ENCODE measurements around the gene TADA1. TPM values are rescaled to one million over a fixed set of nuclear protein-coding genes. Genes with fewer than 3 reads are reported as not detected.

The TADA1 gene
- total and polyA plus RNA-seq, 2 donors (not counting 1 experiment from before 2014, with no cell fraction given): 12.9 to 13.2 TPM

DNA sequence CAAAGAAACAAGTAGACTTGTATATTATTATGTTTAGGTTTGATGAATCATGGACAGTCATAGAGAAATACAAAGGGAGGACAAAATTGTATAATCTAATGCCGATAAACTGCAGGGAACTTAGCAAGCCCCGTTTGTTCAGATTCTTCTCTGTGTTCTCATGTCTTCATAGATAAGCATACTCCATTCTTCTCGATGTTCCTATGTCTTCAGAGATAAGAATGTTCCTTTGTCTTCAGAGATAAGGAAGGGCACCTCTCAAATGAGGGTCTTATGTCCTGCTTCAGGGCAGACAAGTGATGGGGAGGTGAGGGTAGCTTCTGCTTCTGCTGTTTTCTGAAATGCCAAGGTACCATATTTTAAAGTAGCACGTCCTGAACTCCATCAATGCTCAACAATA is 19.7 kb upstream of the TADA1 start:
- H3K27me3 ChIP-seq (ENCODE audit: control insufficient read depth, insufficient read depth, low read length): peaks cover 2% of the 10 kb centered on the region
- H3K4me1 ChIP-seq (ENCODE audit: control insufficient read depth, extremely low read depth, insufficient read depth, low read length): no peaks in the 10 kb centered on the region
- no peak overlapping the region for H3K27ac ChIP-seq (ENCODE audit: insufficient read depth, low read length)
- no peak overlapping the region for H3K9ac ChIP-seq (ENCODE audit: insufficient read depth, low read length)
- H3K36me3 ChIP-seq (ENCODE audit: control insufficient read depth, insufficient read depth, low read length): no peaks in the 10 kb centered on the region
- no peaks in the 10 kb centered on the region for H3K9me3 ChIP-seq (ENCODE audit: control insufficient read depth, insufficient read depth, low read depth, low read length)
- no peak overlapping the region for H3K4me2 ChIP-seq (ENCODE audit: extremely low read depth, insufficient read depth, low read length)
- DNase-seq (ENCODE audit: low read depth in 2 of 2): no peak
- no peaks in the 10 kb centered on the region for H3K79me2 ChIP-seq (ENCODE audit: control insufficient read depth, insufficient read depth, low read length)
- H2AFZ ChIP-seq (ENCODE audit: low read length): no peak overlapping the region
- TF ChIP-seq CTCF (conservative IDR thresholded peaks at IDR 0.05 in 1 of 2, IDR thresholded peaks at IDR 0.05 in 1 of 2; ENCODE audit: low read depth in 1 of 2, low read length in 2 of 2) (no peak), EZH2 (IDR thresholded peaks at IDR 0.05; ENCODE audit: low read length, missing control alignments) (no peak)
- H4K20me1 ChIP-seq (ENCODE audit: control insufficient read depth, extremely low read depth, insufficient read depth, low read length): no peaks in the 10 kb centered on the region
- no peak overlapping the region for H3K4me3 ChIP-seq (replicated peaks in 1 of 4; ENCODE audit: control extremely low read depth in 1 of 4, insufficient read depth in 1 of 4, low read depth in 3 of 4, low read length in 4 of 4)

- Histone ChIP-seq H3K4me1 (ENCODE audit: control insufficient read depth, extremely low read depth, insufficient read depth, low read length) (no peaks in the 10 kb centered on the region), H3K27me3 (ENCODE audit: control insufficient read depth, insufficient read depth, low read length) (peaks cover 16% of the 10 kb centered on the region), H3K36me3 (ENCODE audit: control insufficient read depth, insufficient read depth, low read length) (no peaks in the 10 kb centered on the region), H3K79me2 (ENCODE audit: control insufficient read depth, insufficient read depth, low read length) (no peaks in the 10 kb centered on the region), H3K9ac (ENCODE audit: insufficient read depth, low read length) (no peak overlapping the region), H3K4me3 (replicated peaks in 1 of 4; ENCODE audit: control extremely low read depth in 1 of 4, insufficient read depth in 1 of 4, low read depth in 3 of 4, low read length in 4 of 4) (no peak overlapping the region), H3K9me3 (ENCODE audit: control insufficient read depth, insufficient read depth, low read depth, low read length) (no peaks in the 10 kb centered on the region), H2AFZ (ENCODE audit: low read length) (no peak overlapping the region), H4K20me1 (ENCODE audit: control insufficient read depth, extremely low read depth, insufficient read depth, low read length) (no peaks in the 10 kb centered on the region), H3K4me2 (ENCODE audit: extremely low read depth, insufficient read depth, low read length) (no peak overlapping the region), H3K27ac (ENCODE audit: insufficient read depth, low read length) (no peak overlapping the region)
- DNase-seq (ENCODE audit: low read depth in 2 of 2): no peak
- no peak for TF ChIP-seq CTCF (conservative IDR thresholded peaks at IDR 0.05 in 1 of 2, IDR thresholded peaks at IDR 0.05 in 1 of 2; ENCODE audit: low read depth in 1 of 2, low read length in 2 of 2)
These were observed 13.7 kb upstream of the TADA1 start for GRCh38 chr1:166889776-166890175.

- TF ChIP-seq EZH2 (IDR thresholded peaks at IDR 0.05; ENCODE audit: low read length, missing control alignments): no peak
- TF ChIP-seq CTCF (conservative IDR thresholded peaks at IDR 0.05 in 1 of 2, IDR thresholded peaks at IDR 0.05 in 1 of 2; ENCODE audit: low read depth in 1 of 2, low read length in 2 of 2): no peak
- no peaks in the 10 kb centered on the region for H3K9me3 ChIP-seq (ENCODE audit: control insufficient read depth, insufficient read depth, low read depth, low read length)
- H3K9ac ChIP-seq (ENCODE audit: insufficient read depth, low read length): no peak overlapping the region
- no peaks in the 10 kb centered on the region for H3K79me2 ChIP-seq (ENCODE audit: control insufficient read depth, insufficient read depth, low read length)
- no peak overlapping the region for H3K4me2 ChIP-seq (ENCODE audit: extremely low read depth, insufficient read depth, low read length)
- H3K4me1 ChIP-seq (ENCODE audit: control insufficient read depth, extremely low read depth, insufficient read depth, low read length): no peaks in the 10 kb centered on the region
- no peak for DNase-seq (ENCODE audit: low read depth in 2 of 2)
- no peaks in the 10 kb centered on the region for H3K36me3 ChIP-seq (ENCODE audit: control insufficient read depth, insufficient read depth, low read length)
- H3K27me3 ChIP-seq (ENCODE audit: control insufficient read depth, insufficient read depth, low read length): peaks cover 22% of the 10 kb centered on the region
- H3K27ac ChIP-seq (ENCODE audit: insufficient read depth, low read length): no peak overlapping the region
- no peak overlapping the region for H3K4me3 ChIP-seq (replicated peaks in 1 of 4; ENCODE audit: control extremely low read depth in 1 of 4, insufficient read depth in 1 of 4, low read depth in 3 of 4, low read length in 4 of 4)
- no peak overlapping the region for H2AFZ ChIP-seq (ENCODE audit: low read length)
- H4K20me1 ChIP-seq (ENCODE audit: control insufficient read depth, extremely low read depth, insufficient read depth, low read length): no peaks in the 10 kb centered on the region
These were observed 12.5 kb upstream of the TADA1 start for GRCh38 chr1:166888373-166889111.

Data from fibroblast of lung (primary cell).